K562 (cell line): Measurements from ENCODE around the gene CATSPER4. TPM values are rescaled to one million over a fixed set of nuclear protein-coding genes. Genes with fewer than 3 reads are reported as not detected.

ENCODE experiments used
- CCAR2 ChIP-seq: fragments of 200-400 bp; formaldehyde crosslinking; IDR thresholded peaks from 2 replicates; pipeline ENCODE4 v1.6.1; 2017; ENCODE audit warnings: mild to moderate bottlenecking, low read depth, low read length
- CTBP1 ChIP-seq: fragments of 450-650 bp; IDR thresholded peaks from 2 replicates; pipeline ENCODE4 v1.6.1; 2016; ENCODE audit warnings: borderline replicate concordance
- CUX1 ChIP-seq: fragments of 200-800 bp; sonication (Bioruptor generic); IDR thresholded peaks from 2 replicates; pipeline ENCODE4 v1.6.1; 2016; ENCODE audit warnings: missing genetic modification characterization, missing compliant biosample characterization
- FOXA3 ChIP-seq, 2 experiments: fragments of 450-650 bp in 1 of 2; sonication (generic) in 1 of 2; formaldehyde crosslinking; IDR thresholded peaks in 1 of 2; conservative IDR thresholded peaks in 1 of 2; 2 replicates each; pipeline versions ENCODE4 v1.4.0 to v1.8.0; 2020 to 2022; ENCODE audit warnings: mild to moderate bottlenecking in 2 of 2, missing genetic modification reagents in 1 of 2
- HMGXB4 ChIP-seq: sonication (generic); formaldehyde crosslinking; IDR thresholded peaks from 2 replicates; pipeline ENCODE4 v1.8.1; 2023; ENCODE audit warnings: mild to moderate bottlenecking, missing genetic modification reagents
- NONO ChIP-seq, 2 experiments: fragments of 200-400 bp in 1 of 2; fragments of 450-650 bp in 1 of 2; formaldehyde crosslinking in 1 of 2; IDR thresholded peaks; 2 replicates each; pipeline ENCODE4 v1.6.1; 2017; ENCODE audit warnings: low read depth in 2 of 2, mild to moderate bottlenecking in 2 of 2, moderate library complexity in 2 of 2, low read length in 1 of 2
- RCOR1 ChIP-seq, 2 experiments: IDR thresholded peaks; 2 replicates each; pipeline ENCODE4 v1.6.1; 2012; ENCODE audit warnings: low read depth in 2 of 2, low read length in 2 of 2, borderline replicate concordance in 1 of 2, improper control_type of control experiment in 1 of 2
- TSC22D4 ChIP-seq: fragments of 450-650 bp; IDR thresholded peaks from 2 replicates; pipeline ENCODE4 v1.6.1; 2016; ENCODE audit warnings: missing genetic modification characterization, missing biosample characterization, control low read depth
- ZBTB43 ChIP-seq: sonication (generic); formaldehyde crosslinking; IDR thresholded peaks from 2 replicates; pipeline ENCODE4 v1.8.0; 2023; ENCODE audit warnings: mild to moderate bottlenecking, missing genetic modification reagents
- ZFX ChIP-seq: sonication (generic); formaldehyde crosslinking; IDR thresholded peaks from 2 replicates; pipeline ENCODE4 v1.8.0; 2022; ENCODE audit warnings: mild to moderate bottlenecking, missing genetic modification reagents, moderate library complexity
- ZNF449 ChIP-seq: fragments of 250-450 bp; sonication (Bioruptor Pico); IDR thresholded peaks from 2 replicates; pipeline ENCODE4 v1.8.0; 2022; ENCODE audit warnings: moderate library complexity, mild to moderate bottlenecking, inconsistent platforms
- polyA plus RNA-seq, 8 experiments: library from polyadenylated mRNA; depleted of rRNA in 4 of 8; stranded (reverse) in 5 of 8; unstranded in 3 of 8; fragments of >200 nt; fragmentation: Nextera tagmentation in 2 of 8; fragmentation: Illumina TruSeq in 1 of 8; extraction: Ambion mirVana in 2 of 8; extraction: Trizol in 1 of 8; gene quantifications; 2 replicates each; pipeline versions ENCODE4 v1.2.1 to v1.2.3, GENCODE V29; 2011 to 2014; ENCODE audit warnings: inconsistent platforms in 1 of 8, missing spikeins in 1 of 8
- total RNA-seq, 7 experiments: library from RNA; depleted of rRNA in 6 of 7; stranded (reverse); fragments of >200 nt in 6 of 7; fragmentation: Illumina TruSeq in 2 of 7; extraction: Trizol in 2 of 7; gene quantifications; 2 replicates each; pipeline versions ENCODE4 v1.2.1 to v1.2.3, GENCODE V29; 2011 to 2021; ENCODE audit warnings: low replicate concordance in 1 of 7

CATSPER4 gene
- total and polyA plus RNA-seq, 9 of the 15 experiments (the other 6 are each of a cell fraction or from before 2014, with no cell fraction given): 0.04 to 0.13 TPM; not detected in 7

GRCh38 chr1:26169669-26170471, 20.5 kb upstream of the CATSPER4 start, which contains the start of gene ZNF593 (continued):
- TF ChIP-seq NONO (IDR thresholded peaks at IDR 0.05; ENCODE audit: low read depth in 2 of 2, low read length in 1 of 2) (peak in 1 of 2 experiments; percentile 30; a peak in 1 of 4 replicates), ZNF449 (CRISPR knock-in tag) (no peak), CTBP1 (peak; percentile 94), HMGXB4 (CRISPR knock-in tag) (no peak), ZFX (CRISPR knock-in tag) (peak; percentile 90), CCAR2 (no peak), CUX1 (0 out of 2 replicates have a peak, but pooled peaks have one; percentile 37), ZBTB43 (CRISPR knock-in tag) (peak; percentile 79; the same call in 1 of the 2 replicates), RCOR1 (IDR thresholded peaks at IDR 0.05; ENCODE audit: borderline replicate concordance in 1 of 2, low read depth in 2 of 2, low read length in 2 of 2) (peak in 1 of 2 experiments; percentile 48; a peak in 3 of 4 replicates), TSC22D4 (tag) (no peak), FOXA3 (CRISPR knock-in tag; conservative IDR thresholded peaks at IDR 0.05 in 1 of 2, IDR thresholded peaks at IDR 0.05 in 1 of 2) (no peak)
